ENCODE results near the gene OPHN1. TPM values are rescaled to one million over a fixed set of nuclear protein-coding genes. Genes with fewer than 3 reads are reported as not detected.

Gene OPHN1
- total RNA-seq, 2 experiments from 2014 or later, result 0.04 TPM; not detected in 1

GRCh38 chrX:68113837-68114572 is 319.3 kb downstream of the OPHN1 start:
- H3K36me3 Mint-ChIP-seq (ENCODE audit: low read depth), result no peaks in the 10 kb centered on the region
- H3K4me3 Mint-ChIP-seq, result no peak overlapping the region
- intact Hi-C loops (cut with micrococcal nuclease), result no loop called here
- no peaks in the 10 kb centered on the region for H3K4me1 Mint-ChIP-seq (ENCODE audit: low read depth)
- TF ChIP-seq CTCF (IDR thresholded peaks at IDR 0.05), result no peak
- no peak overlapping the region for H3K27ac Mint-ChIP-seq
- CTCF ChIA-PET, result no interaction called here
- H3K9me3 Mint-ChIP-seq, result no peaks in the 10 kb centered on the region
- ATAC-seq (no peak), DNase-seq (no peak)
- H3K27me3 Mint-ChIP-seq, result no peaks in the 10 kb centered on the region
- POLR2A ChIA-PET, result no interaction called here

- no peaks in the 10 kb centered on the region for H3K27me3 Mint-ChIP-seq
- TF ChIP-seq CTCF (IDR thresholded peaks at IDR 0.05), result no peak
- ATAC-seq, result no peak
These were observed 321.0 kb downstream of the OPHN1 start for GRCh38 chrX:68112321-68112720.

GRCh38 chrX:68109162-68109561 is 324.1 kb downstream of the OPHN1 start:
- ATAC-seq, result no peak
- intact Hi-C loops (cut with micrococcal nuclease), result no loop called here
- H3K4me3 Mint-ChIP-seq, result no peak overlapping the region
- H3K9me3 Mint-ChIP-seq, result peaks cover 4% of the 10 kb centered on the region
- no peak overlapping the region for H3K27ac Mint-ChIP-seq
- ChIA-PET CTCF (no interaction called here), POLR2A (no interaction called here)
- H3K27me3 Mint-ChIP-seq, result no peaks in the 10 kb centered on the region
- no peak for TF ChIP-seq CTCF (IDR thresholded peaks at IDR 0.05)
- no peaks in the 10 kb centered on the region for H3K4me1 Mint-ChIP-seq (ENCODE audit: low read depth)
- H3K36me3 Mint-ChIP-seq (ENCODE audit: low read depth), result no peaks in the 10 kb centered on the region
- no peak for DNase-seq

More at GRCh38 chrX:68112321-68112720, 321.0 kb downstream of the OPHN1 start:
- intact Hi-C loops (cut with micrococcal nuclease), result no loop called here
- no peak for DNase-seq
- no peak overlapping the region for H3K4me3 Mint-ChIP-seq
- H3K36me3 Mint-ChIP-seq (ENCODE audit: low read depth), result no peaks in the 10 kb centered on the region
- no peaks in the 10 kb centered on the region for H3K9me3 Mint-ChIP-seq
- CTCF ChIA-PET, result no interaction called here
- POLR2A ChIA-PET, result no interaction called here
- H3K27ac Mint-ChIP-seq, result no peak overlapping the region
- no peaks in the 10 kb centered on the region for H3K4me1 Mint-ChIP-seq (ENCODE audit: low read depth)

GRCh38 chrX:68098431-68098830 is 334.9 kb downstream of the OPHN1 start:
- DNase-seq (no peak), ATAC-seq (no peak)
- no peak overlapping the region for H3K4me3 Mint-ChIP-seq
- no peak for TF ChIP-seq CTCF (IDR thresholded peaks at IDR 0.05)
- no peaks in the 10 kb centered on the region for H3K4me1 Mint-ChIP-seq (ENCODE audit: low read depth)
- ChIA-PET CTCF (no interaction called here), POLR2A (no interaction called here)
- no peaks in the 10 kb centered on the region for H3K27me3 Mint-ChIP-seq
- H3K36me3 Mint-ChIP-seq (ENCODE audit: low read depth), result no peaks in the 10 kb centered on the region
- intact Hi-C loops (cut with micrococcal nuclease), result no loop called here
- no peaks in the 10 kb centered on the region for H3K9me3 Mint-ChIP-seq
- no peak overlapping the region for H3K27ac Mint-ChIP-seq

- POLR2A ChIA-PET, result no interaction called here
- no peak for TF ChIP-seq CTCF (IDR thresholded peaks at IDR 0.05)
- H3K4me1 Mint-ChIP-seq (ENCODE audit: low read depth), result no peaks in the 10 kb centered on the region
- H3K27ac Mint-ChIP-seq, result no peak overlapping the region
- CTCF ChIA-PET, result no interaction called here
- ATAC-seq (no peak), DNase-seq (no peak)
- H3K27me3 Mint-ChIP-seq, result no peaks in the 10 kb centered on the region
- no peaks in the 10 kb centered on the region for H3K9me3 Mint-ChIP-seq
- intact Hi-C loops (cut with micrococcal nuclease), result no loop called here
- H3K36me3 Mint-ChIP-seq (ENCODE audit: low read depth), result no peaks in the 10 kb centered on the region
- H3K4me3 Mint-ChIP-seq, result no peak overlapping the region
These were observed 343.0 kb downstream of the OPHN1 start for GRCh38 chrX:68090266-68090665.
